H1 (cell line): ENCODE data around the gene PRDM1. TPM values are rescaled to one million over a fixed set of nuclear protein-coding genes. Genes with fewer than 3 reads are reported as not detected.

Experiments used
- CTCF ChIA-PET: fragments of 300-600 bp; sonication (Branson Sonifier 250); formaldehyde crosslinking; loops from one replicate; lab custom pipeline; 2021; ENCODE audit not compliant: partially characterized antibody; lab: Charles Lee
- POLR2A ChIA-PET: fragments of 300-600 bp; sonication (Branson Sonifier 250); formaldehyde crosslinking; loops from one replicate; lab custom pipeline; 2021; ENCODE audit warnings: inconsistent platforms; ENCODE audit not compliant: partially characterized antibody; lab: Charles Lee
- DNase-seq, 2 experiments: peaks; one replicate each; pipeline versions ENCODE4 v3.0.0 to v3.0.0-alpha.2; 2010 to 2022; ENCODE audit warnings: low spot score in 2 of 2, low read depth in 1 of 2, mixed read lengths in 1 of 2
- FAIRE-seq: peaks from 2 replicates; lab custom pipeline; 2011; peaks lifted over from hg19 to GRCh38; lab: Jason Lieb, UNC
- H2AFZ ChIP-seq: 2 replicates; pipeline ENCODE4 v1.8.1; 2012; ENCODE audit warnings: low read length, inconsistent platforms
- H2AK5ac ChIP-seq: 2 replicates; pipeline ENCODE4 v1.6.1; 2013; ENCODE audit warnings: low read depth, low read length
- H2BK120ac ChIP-seq: replicated peaks from 2 replicates; pipeline ENCODE3; 2013; ENCODE audit warnings: low read depth, low read length, inconsistent platforms
- H2BK12ac ChIP-seq: 2 replicates; pipeline ENCODE4 v1.6.1; 2013; ENCODE audit warnings: low read depth, low read length
- H2BK15ac ChIP-seq: 2 replicates; pipeline ENCODE4 v1.6.1; 2013; ENCODE audit warnings: low read length
- H2BK20ac ChIP-seq: 2 replicates; pipeline ENCODE4 v1.6.1; 2013; ENCODE audit warnings: low read length
- H2BK5ac ChIP-seq: 2 replicates; pipeline ENCODE4 v1.6.1; 2013; ENCODE audit warnings: low read depth, low read length
- H3K14ac ChIP-seq: 2 replicates; pipeline ENCODE4 v1.6.1; 2013; ENCODE audit warnings: inconsistent platforms; ENCODE audit not compliant: insufficient read length
- H3K18ac ChIP-seq: 2 replicates; pipeline ENCODE4 v1.6.1; 2013; ENCODE audit warnings: low read length; ENCODE audit errors: extremely low read depth
- H3K23ac ChIP-seq: 2 replicates; pipeline ENCODE4 v1.6.1; 2013; ENCODE audit warnings: inconsistent platforms; ENCODE audit not compliant: insufficient read length
- H3K23me2 ChIP-seq: 2 replicates; pipeline ENCODE4 v1.6.1; 2013; ENCODE audit warnings: low read depth, low read length
- H3K27ac ChIP-seq: 2 replicates; pipeline ENCODE4 v1.6.1; 2011; ENCODE audit warnings: low read depth, low read length, inconsistent platforms
- H3K27me3 ChIP-seq, 4 experiments: replicated peaks in 1 of 4; 1 replicate in 1 of 4; 2 replicates in 3 of 4; pipeline versions ENCODE4 v1.6.1 to v1.8.1; 2011 to 2013; ENCODE audit warnings: low read length in 3 of 4, mild to moderate bottlenecking in 3 of 4, inconsistent platforms in 2 of 4, mixed read lengths in 2 of 4, moderate library complexity in 1 of 4; ENCODE audit not compliant: control insufficient read depth in 3 of 4, insufficient read depth in 3 of 4; ENCODE audit errors: extremely low read depth in 1 of 4
- H3K36me3 ChIP-seq, 4 experiments: 2 replicates each; pipeline versions ENCODE4 v1.6.1 to v1.8.1; 2011 to 2013; ENCODE audit warnings: mild to moderate bottlenecking in 4 of 4, low read length in 3 of 4, moderate library complexity in 2 of 4, control low read depth in 1 of 4, inconsistent platforms in 1 of 4; ENCODE audit not compliant: insufficient read depth in 4 of 4, control insufficient read depth in 2 of 4
- H3K4ac ChIP-seq: replicated peaks from 2 replicates; pipeline ENCODE3; 2013; ENCODE audit warnings: low read length, low read depth, mixed read lengths, inconsistent platforms; ENCODE audit not compliant: insufficient read length
- H3K4me1 ChIP-seq, 4 experiments: replicated peaks in 1 of 4; 1 replicate in 1 of 4; 2 replicates in 3 of 4; pipeline versions ENCODE4 v1.6.1 to v1.8.1; 2011 to 2013; ENCODE audit warnings: low read length in 3 of 4, inconsistent platforms in 2 of 4, mixed read lengths in 1 of 4; ENCODE audit not compliant: insufficient read depth in 4 of 4, control insufficient read depth in 3 of 4
- H3K4me2 ChIP-seq, 2 experiments: 2 replicates each; pipeline versions ENCODE4 v1.6.1 to v1.8.1; 2011 to 2013; ENCODE audit warnings: low read depth in 2 of 2, low read length in 2 of 2, control low read depth in 1 of 2, inconsistent platforms in 1 of 2, mild to moderate bottlenecking in 1 of 2; ENCODE audit not compliant: insufficient read depth in 1 of 2
- H3K4me3 ChIP-seq, 4 experiments: fragments of 200-600, 300-600 bp in 1 of 4; sonication (generic), shearing (Covaris generic), sonication (Bioruptor Twin) in 1 of 4; 2 replicates each; pipeline versions ENCODE4 v1.5.1 to v1.8.1; 2011 to 2016; ENCODE audit warnings: low read length in 4 of 4, low read depth in 3 of 4, control low read depth in 2 of 4, inconsistent platforms in 2 of 4, mild to moderate bottlenecking in 2 of 4, mixed read lengths in 1 of 4, moderate library complexity in 1 of 4; ENCODE audit not compliant: insufficient read depth in 2 of 4; ENCODE audit errors: extremely low read depth in 1 of 4
- H3K56ac ChIP-seq: replicated peaks from 2 replicates; pipeline ENCODE3; 2013; ENCODE audit warnings: low read depth, mild to moderate bottlenecking, mixed read lengths, low read length, inconsistent platforms; ENCODE audit not compliant: insufficient read length
- H3K79me1 ChIP-seq: 2 replicates; pipeline ENCODE4 v1.6.1; 2013; ENCODE audit warnings: low read depth, low read length, control low read depth
- H3K79me2 ChIP-seq, 2 experiments: 2 replicates each; pipeline versions ENCODE4 v1.6.1 to v1.8.1; 2012 to 2013; ENCODE audit warnings: low read length in 2 of 2, mild to moderate bottlenecking in 2 of 2, inconsistent platforms in 1 of 2; ENCODE audit not compliant: insufficient read depth in 2 of 2, control insufficient read depth in 1 of 2
- H3K9ac ChIP-seq, 4 experiments: replicated peaks in 1 of 4; 1 replicate in 1 of 4; 2 replicates in 3 of 4; pipeline versions ENCODE4 v1.6.1 to v1.8.1; 2011 to 2013; ENCODE audit warnings: low read depth in 3 of 4, low read length in 3 of 4, control low read depth in 2 of 4, mild to moderate bottlenecking in 2 of 4, moderate library complexity in 2 of 4, inconsistent platforms in 1 of 4; ENCODE audit errors: extremely low read depth in 1 of 4
- H3K9me3 ChIP-seq, 2 experiments: 2 replicates each; pipeline versions ENCODE4 v1.6.1 to v1.8.1; 2012 to 2013; ENCODE audit warnings: mild to moderate bottlenecking in 2 of 2, moderate library complexity in 2 of 2, control low read depth in 1 of 2, inconsistent platforms in 1 of 2, low read depth in 1 of 2, low read length in 1 of 2, mixed read lengths in 1 of 2; ENCODE audit not compliant: insufficient read depth in 2 of 2
- H4K20me1 ChIP-seq, 2 experiments: replicated peaks in 1 of 2; 2 replicates each; pipeline versions ENCODE3 to v1.8.1; 2011 to 2013; ENCODE audit warnings: inconsistent platforms in 2 of 2, low read length in 2 of 2, mild to moderate bottlenecking in 1 of 2; ENCODE audit not compliant: insufficient read depth in 2 of 2, control insufficient read depth in 1 of 2
- H4K5ac ChIP-seq: 2 replicates; pipeline ENCODE4 v1.6.1; 2013; ENCODE audit warnings: low read length, low read depth, mixed read lengths, inconsistent platforms; ENCODE audit not compliant: insufficient read length
- H4K8ac ChIP-seq: 2 replicates; pipeline ENCODE4 v1.8.0; 2013; ENCODE audit warnings: mild to moderate bottlenecking, moderate library complexity, low read length, inconsistent platforms; ENCODE audit not compliant: insufficient read depth; ENCODE audit errors: extremely low read depth
- H4K91ac ChIP-seq: replicated peaks from 2 replicates; pipeline ENCODE3; 2013; ENCODE audit warnings: low read length, mixed read lengths, inconsistent platforms; ENCODE audit not compliant: insufficient read length
- SIX5 ChIP-seq: IDR thresholded peaks from 2 replicates; pipeline ENCODE4 v1.6.1; 2011; ENCODE audit warnings: mild to moderate bottlenecking, low read depth, low read length
- WGBS, 2 experiments: shearing (Covaris generic) in 1 of 2; methylation state at CpG; one replicate each; pipeline versions ENCODE4 v1.1.6 to v1.1.7; 2013 to 2015; ENCODE audit warnings: low lambda C conversion rate in 2 of 2, mixed read lengths in 2 of 2, inconsistent platforms in 1 of 2, low coverage in 1 of 2, missing lambda C conversion rate in 1 of 2; ENCODE audit not compliant: insufficient replicate concordance in 2 of 2, insufficient coverage in 1 of 2, insufficient read length in 1 of 2; ENCODE audit errors: extremely low coverage in 1 of 2, missing lambda C conversion rate in 1 of 2; 5-methylcytosine and 5-hydroxymethylcytosine counted together
- polyA plus RNA-seq, 7 experiments: library from polyadenylated mRNA; depleted of rRNA in 3 of 7; stranded (reverse) in 5 of 7; unstranded in 2 of 7; fragments of >200 nt in 5 of 7; fragments of 200-250 nt in 2 of 7; gene quantifications; 1 replicate in 5 of 7; 2 replicates in 1 of 7; 4 replicates in 1 of 7; pipeline versions ENCODE4 v1.2.1 to v1.2.3, GENCODE V29; 2011 to 2013; ENCODE audit warnings: missing spikeins in 2 of 7, mixed read lengths in 2 of 7
- total RNA-seq: library from RNA; stranded (reverse); fragmentation: NEBNext Ultra II Directional; extraction: Animal tissue kit (Norgen Biotek cat#: 25700); gene quantifications from 2 replicates; pipeline ENCODE4 v1.2.1, GENCODE V29; 2021

Gene PRDM1
- total and polyA plus RNA-seq, 2 of the 8 experiments (the other 6 are each of a cell fraction or from before 2014, with no cell fraction given) = 0.21 to 0.74 TPM

GRCh38 chr6:106103728-106104109, 17.6 kb downstream of the PRDM1 start:
- Histone ChIP-seq H3K79me1 (no peaks in the 10 kb centered on the region), H4K91ac (no peak overlapping the region), H4K8ac (no peak overlapping the region), H3K27ac (no peak overlapping the region), H3K14ac (no peak overlapping the region), H3K27me3 (peaks cover 0 to 8% (median 6%) of the 10 kb centered on the region in 4 experiments; a peak in 4 of 7 replicates), H3K4me2 (no peak overlapping the region), H3K9me3 (no peaks in the 10 kb centered on the region), H3K23ac (no peak overlapping the region), H4K5ac (no peak overlapping the region), H2BK12ac (no peak overlapping the region), H3K36me3 (no peaks in the 10 kb centered on the region), H2AK5ac (no peak overlapping the region), H2AFZ (no peak overlapping the region), H3K79me2 (no peaks in the 10 kb centered on the region), H3K4me1 (peaks cover 0 to 8% (median under 1%) of the 10 kb centered on the region in 4 experiments; a peak in 3 of 7 replicates), H3K56ac (no peak overlapping the region), H3K18ac (no peak overlapping the region), H4K20me1 (no peaks in the 10 kb centered on the region), H3K23me2 (peaks cover 6% of the 10 kb centered on the region), H3K9ac (no peak overlapping the region), H2BK20ac (no peak overlapping the region), H2BK120ac (no peak overlapping the region), H3K4ac (no peak overlapping the region), H2BK5ac (no peak overlapping the region), H2BK15ac (no peak overlapping the region), H3K4me3 (no peak overlapping the region)
- WGBS, 2 experiments = 93% methylated on average over 9 of the region's 9 CpGs; no CpG with 5 or more reads in 1 of the 2 experiments
- no peak for DNase-seq
- TF ChIP-seq SIX5 = no peak
- CTCF ChIA-PET = interaction anchor here (1.0 kb wide), 1 partner anchor 629 kb away, joined by 3 read pairs; no protein-coding TSS in a partner anchor
- no peak for FAIRE-seq
- POLR2A ChIA-PET = no interaction called here
